ENCODE data around the gene CYP1A2.
"Not testable (repeated sequence)": the region's sequence is repeated elsewhere in the genome, so short reads cannot be mapped to it uniquely, and the experiment has no call there.

CYP1A2 gene, protein sequence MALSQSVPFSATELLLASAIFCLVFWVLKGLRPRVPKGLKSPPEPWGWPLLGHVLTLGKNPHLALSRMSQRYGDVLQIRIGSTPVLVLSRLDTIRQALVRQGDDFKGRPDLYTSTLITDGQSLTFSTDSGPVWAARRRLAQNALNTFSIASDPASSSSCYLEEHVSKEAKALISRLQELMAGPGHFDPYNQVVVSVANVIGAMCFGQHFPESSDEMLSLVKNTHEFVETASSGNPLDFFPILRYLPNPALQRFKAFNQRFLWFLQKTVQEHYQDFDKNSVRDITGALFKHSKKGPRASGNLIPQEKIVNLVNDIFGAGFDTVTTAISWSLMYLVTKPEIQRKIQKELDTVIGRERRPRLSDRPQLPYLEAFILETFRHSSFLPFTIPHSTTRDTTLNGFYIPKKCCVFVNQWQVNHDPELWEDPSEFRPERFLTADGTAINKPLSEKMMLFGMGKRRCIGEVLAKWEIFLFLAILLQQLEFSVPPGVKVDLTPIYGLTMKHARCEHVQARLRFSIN

DNA sequence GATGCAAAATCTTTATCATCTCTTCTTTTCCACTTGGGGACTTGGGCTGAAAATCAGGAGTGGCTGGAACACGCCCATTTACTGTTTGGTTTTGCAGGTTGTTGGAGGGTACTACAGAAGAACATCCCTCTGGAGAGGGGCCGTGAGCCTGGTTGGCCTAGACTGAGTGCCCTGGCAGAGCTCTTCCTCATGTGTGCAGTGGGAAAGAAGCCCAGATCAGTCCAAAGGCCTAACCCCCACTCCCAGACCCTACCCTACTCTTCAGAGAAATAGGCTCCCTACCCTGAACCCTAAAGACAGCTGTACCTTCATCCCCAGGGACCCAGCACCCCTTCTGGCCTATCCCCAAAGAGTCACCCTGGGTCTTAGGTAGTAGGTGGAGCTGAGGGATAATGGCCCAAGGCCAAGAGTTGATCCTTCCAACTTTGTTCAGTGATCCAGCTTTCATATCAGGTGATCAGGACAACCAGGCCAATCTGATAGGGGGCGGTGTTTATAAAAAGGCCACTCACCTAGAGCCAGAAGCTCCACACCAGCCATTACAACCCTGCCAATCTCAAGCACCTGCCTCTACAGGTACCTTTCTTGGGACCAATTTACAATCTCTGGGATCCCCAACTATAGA, at the start of gene CYP1A2:
Gene CYP1A2 (plus strand): TSS at position 524 of the 625 bp plus-strand sequence. CDS start 894 bp downstream, outside the sequence.
- DNase-seq = no peak

DNA sequence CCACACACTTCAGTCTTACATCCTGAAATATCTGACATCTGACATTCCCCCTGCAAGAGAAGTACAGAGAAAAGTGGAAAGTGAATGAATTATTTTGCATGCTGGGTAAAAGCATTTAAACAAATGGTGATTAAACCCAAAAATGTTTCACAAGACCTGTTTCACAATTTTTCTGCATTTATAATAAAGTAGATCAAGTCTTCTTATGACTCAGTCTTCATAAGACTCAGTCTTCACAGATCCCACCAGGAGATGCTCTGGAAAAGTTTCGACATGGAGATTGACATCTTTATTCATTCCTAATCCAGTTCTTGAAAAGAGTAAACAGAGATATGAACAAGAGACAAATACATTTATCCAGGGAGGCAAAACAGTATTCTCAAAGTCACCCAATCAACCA, 39.6 kb upstream of the CYP1A2 start:
- no peak for DNase-seq

DNA sequence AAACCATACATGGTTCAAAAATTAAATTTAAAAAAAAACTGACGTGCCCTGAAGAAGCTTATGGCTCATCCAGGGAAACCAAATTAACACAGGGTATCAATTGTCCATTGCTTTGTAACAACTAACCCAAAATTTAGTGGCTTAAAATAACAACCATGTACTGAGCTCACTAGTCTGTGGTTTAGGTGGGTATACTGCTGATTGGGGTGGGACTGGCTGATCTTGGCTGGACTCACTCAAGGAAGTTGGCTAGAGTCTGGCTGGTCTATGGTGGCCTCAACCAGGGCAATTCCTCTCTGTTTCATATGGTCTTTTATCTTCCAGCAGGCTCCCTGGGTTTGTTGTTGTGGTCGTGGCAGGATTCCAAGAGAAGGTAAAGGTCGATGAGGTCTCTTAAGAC, 38.8 kb upstream of the CYP1A2 start:
- no peak for DNase-seq

DNA sequence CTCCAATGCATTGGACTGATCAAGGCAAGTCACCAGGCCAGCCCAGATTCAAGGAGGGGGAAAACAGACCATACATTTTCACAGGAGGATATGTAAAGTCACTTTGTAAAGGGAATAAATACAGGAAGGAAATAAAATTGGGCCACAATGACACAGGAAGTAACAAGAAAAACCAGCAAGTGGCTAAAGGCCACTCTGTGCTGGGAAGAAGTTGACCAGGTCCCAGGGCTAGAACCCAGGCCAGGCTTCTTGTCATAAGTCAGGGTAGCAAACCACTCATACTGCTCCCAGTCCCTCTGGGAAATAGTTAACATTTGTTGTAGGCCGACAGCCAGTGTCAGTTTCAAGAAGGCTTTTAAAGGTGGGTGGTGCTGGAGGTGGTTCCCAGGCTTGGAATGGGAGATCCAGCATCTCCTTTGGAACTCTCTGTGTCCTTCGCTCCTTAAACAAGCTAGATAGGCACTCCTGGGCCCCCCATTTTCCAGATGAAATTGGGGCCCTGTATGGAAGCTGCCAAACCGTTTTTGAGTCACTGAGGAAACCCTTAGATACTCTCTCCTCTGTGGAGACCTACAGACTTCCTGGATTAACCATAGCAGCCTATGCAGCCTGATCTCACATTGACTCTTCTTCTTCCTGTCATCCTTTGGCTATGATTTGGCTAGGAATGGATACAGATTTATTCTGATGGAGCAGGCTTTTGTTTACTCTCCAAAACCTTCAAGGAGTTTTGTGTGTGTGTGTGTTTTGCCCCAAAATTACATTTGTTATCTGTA, 38.1 kb upstream of the CYP1A2 start:
- DNase-seq = no peak

DNA sequence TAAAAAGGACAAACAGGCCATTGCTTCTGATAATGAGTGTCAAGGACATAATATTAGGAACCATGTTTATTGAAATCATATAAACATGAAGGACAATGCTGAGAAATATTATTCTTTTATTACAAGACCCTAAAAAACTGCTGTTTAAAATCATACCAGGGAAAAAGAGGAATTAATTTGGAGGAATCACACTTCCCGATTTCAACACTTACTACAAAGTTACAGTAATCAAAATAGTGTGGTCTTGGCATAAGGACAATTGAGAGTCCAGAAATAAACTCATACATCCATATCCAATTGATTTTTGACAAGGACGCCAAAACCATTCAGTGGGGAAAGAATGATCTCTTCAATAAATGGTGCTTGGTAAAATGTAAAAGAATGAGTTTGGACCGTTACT, 36.3 kb upstream of the CYP1A2 start:
- no peak for DNase-seq

DNA sequence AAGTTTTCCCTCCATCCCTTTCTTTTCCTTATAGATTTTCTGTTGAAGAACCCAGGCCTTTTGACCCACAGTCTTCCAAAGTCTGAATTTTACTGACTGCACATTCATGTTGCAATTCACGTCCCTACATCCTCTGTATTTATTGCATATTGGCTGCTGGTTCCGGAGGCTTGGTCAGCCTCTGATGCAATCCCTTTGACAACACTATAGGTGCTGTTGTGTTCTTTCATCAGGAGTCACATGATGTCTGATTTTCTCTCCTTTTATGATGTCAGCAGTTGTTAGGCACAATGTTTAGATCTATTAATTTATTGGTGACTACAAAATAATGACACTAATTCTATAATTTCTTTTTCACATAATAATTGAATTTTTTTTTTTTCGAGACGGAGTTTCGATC, 32.0 kb upstream of the CYP1A2 start:
- no peak for DNase-seq

DNA sequence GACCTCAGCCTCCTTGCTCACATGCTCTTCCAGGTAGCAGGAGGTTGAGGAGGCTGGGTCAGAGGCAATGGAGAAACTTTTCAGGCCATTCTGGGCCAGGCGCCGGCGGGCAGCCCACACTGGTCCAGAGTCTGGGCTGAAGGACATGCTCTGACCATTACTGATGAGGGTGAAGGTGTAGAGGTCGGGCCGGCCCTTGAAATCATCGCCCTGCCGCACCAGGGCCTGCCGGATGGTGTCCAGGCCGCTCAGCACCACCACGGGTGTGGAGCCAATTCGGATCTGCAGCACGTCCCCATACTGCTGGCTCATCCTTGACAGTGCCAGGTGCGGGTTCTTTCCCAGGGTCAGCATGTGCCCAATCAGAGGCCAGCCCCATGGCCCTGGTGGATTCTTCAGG, 26.1 kb upstream of the CYP1A2 start:
- DNase-seq = no peak

DNA sequence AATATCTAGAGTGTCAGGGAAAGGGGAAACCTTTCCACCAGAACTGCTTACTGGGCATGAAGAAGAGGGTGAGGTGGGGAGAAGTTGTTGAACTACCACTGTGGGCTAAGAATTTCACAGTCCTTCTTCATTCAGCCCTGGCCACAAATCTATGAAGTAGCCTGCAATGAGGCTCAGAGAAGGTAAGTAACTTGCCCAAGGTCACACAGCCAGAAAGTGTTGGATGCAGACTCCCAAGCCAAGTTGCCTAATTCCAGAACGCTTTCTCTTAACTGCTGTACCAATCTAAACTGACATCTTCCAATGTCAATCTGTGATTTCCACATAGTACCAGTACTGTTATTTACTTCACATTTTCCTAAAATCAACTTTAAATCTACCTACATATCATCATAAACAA, 25.5 kb upstream of the CYP1A2 start:
- DNase-seq = no peak

DNA sequence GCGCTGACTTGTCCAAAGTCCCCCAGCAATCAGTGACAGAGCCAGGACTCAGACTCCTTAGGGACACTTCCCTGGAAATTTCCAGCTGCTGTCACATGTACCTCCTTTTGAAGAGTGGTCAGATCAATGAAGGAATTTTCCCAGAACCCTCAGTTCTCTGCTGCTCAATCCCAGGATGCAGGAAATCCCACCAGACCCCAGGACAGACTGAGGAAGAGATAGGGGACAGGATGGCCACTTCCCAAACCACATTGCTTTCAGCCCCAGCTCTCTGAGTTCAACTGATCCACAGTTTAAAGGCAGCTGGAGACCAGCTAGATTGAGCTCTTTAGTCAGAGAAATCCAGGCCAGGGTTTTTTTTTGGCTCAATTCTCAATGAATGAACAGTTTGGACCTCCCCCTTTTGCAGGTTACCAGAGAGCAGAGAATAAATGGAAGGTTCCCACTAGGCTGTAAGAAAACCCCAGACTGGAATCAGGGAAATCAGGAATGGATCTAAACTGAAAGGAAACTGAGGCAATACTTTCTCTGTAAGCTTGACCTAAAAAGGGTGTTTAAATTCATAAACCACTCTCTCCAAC, 24.8 kb upstream of the CYP1A2 start:
- DNase-seq = peak; percentile 23 to 70

DNA sequence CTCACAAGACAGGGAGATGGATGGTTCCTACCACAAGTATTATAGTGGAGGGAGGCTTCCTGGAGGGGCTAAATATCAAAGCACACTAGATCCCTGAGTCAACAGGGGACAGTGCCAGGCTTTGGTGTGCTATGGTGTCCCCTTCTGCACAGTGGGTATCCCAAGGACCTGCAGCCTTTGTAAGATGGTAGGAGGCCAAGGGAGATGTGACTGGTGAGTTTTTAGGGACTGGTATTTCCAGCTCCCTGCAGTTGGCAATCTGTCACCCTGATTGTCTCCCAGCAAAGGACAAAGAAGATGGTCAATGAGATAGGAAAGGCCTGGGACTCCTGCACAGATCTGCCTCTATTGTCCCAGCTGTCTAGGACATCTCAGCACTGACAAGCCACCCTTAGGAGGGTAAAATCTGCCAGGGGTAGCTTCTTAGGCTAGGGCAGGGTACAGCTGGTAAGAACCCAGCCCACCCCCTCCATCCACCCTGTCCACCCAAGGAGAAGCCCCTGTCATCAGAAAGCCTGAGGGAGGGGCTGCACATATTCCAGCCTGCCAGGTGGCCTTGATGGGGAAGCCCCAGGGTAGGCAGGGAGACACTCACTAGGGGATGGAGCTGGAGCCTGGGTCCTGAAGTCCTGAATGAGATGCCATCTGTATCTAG, 23.9 kb upstream of the CYP1A2 start:
- no peak for DNase-seq

DNA sequence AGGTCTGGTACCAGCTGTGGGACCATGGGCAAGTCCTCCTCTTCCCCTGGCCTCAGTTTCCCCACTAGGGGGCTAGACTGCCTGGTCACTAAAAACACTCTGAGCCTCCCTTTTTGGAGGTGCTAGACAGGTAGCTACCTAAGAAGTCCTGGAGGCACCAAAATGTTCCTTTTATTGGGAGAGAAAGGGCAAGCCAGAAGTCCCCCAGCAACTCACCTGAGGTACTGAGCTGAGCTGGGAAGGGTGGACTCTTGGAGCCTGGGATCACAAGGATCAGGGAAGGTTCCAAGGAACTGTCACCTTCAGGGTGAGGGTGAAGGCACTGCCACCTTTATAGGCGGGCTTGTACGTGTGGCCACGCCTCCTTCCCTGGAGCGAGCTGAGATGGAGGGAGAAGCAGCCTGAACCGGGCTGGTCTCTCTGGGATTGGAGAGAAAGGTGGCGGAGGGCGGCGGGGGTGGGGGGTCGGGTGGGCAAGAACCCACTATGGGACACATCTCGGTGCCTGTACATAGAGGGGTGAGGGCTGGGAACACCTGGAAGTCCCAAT, 23.3 kb upstream of the CYP1A2 start, which contains the start of gene CYP1A1:
Gene CYP1A1 (minus strand): TSS at position 304 of the 550 bp plus-strand sequence. CDS start 2,431 bp downstream, outside the sequence.
- peak in 1 of 2 experiments; percentile 16 for DNase-seq

DNA sequence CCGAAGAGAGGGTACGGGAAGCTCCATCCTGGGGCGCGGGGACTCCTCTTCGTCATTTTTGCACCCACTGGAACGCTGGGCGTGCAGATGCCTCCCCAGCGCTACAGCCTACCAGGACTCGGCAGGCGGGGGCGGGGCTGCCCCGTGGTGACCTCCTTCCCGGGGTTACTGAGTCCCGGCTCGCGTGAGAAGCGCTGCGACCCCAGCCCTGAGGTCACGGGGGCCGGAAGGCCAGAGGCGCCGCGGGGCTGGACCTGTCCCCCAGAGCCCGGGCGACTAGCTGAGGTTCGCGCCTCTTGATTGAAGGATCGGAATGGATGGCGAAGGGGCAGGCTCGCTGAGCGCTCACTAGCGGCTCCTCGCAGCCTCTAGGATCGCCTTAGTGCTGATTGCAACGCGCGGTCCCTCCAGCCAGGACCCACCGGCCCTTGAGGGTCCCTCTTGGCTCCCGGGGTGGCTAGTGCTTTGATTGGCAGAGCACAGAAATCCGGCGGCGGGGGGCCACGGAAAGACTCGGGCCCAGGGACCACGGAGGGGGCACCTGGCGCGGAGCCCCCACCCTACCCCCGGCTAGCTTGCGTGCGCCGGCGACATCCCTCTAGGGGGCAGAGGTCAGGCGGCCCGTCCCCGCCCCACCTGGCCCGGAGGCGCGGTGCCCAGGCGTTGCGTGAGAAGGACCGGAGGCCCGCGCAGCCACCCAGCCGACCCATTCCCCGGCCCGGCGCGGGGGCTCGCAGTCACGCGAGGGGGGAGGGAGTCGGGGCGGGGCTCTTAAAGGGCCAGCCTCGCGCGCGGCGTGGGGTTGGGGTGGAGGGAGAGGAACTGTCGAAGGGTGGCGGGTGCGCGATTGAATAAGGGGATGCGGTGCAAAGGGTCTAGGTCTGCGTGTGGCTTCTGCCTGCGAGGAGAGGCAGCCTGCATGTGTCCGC, 22.5 kb upstream of the CYP1A2 start:
- DNase-seq = peak in 1 of 2 experiments; percentile 43

DNA sequence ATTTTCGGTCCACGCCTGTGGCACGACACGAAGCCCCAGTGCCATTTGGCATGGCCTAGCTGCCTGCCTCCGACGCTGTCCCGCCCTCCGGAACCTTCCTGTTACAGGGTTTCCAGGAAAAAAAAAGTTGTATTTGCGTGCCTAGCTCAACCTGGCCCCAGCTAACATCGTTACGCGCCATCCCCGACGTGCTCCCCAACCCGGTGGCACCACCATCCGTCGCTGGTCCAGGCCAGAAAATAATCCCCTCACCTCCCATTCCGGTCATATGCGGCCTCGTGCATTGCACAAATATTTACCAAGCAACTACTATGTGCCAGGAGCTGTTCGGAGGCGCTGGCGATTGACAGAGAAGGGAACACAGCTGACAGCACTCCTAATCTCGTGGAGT, 21.9 kb upstream of the CYP1A2 start:
- no peak for DNase-seq

DNA sequence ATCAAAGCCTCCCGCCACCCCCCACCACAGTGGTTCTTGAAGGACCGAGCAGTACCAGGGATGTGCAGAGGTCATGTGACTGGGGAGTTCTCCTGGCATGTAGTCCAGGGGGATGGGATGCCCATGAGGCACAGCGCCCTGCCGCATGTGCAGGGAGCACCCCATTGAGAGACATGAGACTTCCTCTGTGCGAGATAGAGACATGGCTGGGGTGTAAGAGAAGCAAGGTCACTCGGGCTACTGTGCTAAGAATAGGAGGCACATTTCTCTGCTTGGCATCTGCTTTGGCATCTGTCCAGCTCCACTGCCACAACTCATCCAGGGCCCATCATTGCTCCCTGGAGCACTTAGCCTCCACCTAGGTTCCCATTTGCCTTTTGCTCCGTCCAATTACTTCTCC, 20.9 kb upstream of the CYP1A2 start:
- peak; percentile 9 to 48 for DNase-seq

DNA sequence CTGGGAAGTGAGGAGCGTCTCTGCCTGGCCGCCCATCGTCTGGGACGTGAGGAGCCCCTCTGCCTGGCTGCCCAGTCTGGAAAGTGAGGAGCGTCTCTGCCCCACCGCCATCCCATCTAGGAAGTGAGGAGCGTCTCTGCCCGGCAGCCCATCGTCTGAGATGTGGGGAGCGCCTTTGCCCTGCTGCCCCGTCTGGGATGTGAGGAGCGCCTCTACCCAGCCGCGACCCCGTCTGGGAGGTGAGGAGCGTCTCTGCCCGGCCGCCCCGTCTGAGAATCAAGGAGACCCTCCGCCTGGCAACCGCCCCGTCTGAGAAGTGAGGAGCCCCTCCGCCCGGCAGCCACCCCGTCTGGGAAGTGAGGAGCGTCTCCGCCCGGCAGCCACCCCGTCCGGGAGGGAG, 19.9 kb upstream of the CYP1A2 start:
- DNase-seq = not testable (repeated sequence)

DNA sequence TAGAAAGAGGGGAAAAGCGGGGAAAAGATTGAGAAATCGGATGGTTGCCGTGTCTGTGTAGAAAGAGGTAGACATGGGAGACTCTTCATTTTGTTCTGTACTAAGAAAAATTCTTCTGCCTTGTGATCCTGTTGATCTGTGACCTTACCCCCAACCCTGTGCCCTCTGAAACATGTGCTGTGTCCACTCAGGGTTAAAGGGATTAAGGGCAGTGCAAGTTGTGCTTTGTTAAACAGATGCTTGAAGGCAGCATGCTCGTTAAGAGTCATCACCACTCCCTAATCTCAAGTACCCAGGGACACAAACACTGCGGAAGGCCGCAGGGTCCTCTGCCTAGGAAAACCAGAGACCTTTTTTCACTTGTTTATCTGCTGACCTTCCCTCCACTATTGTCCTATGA, 19.3 kb upstream of the CYP1A2 start:
- not testable (repeated sequence) for DNase-seq

DNA sequence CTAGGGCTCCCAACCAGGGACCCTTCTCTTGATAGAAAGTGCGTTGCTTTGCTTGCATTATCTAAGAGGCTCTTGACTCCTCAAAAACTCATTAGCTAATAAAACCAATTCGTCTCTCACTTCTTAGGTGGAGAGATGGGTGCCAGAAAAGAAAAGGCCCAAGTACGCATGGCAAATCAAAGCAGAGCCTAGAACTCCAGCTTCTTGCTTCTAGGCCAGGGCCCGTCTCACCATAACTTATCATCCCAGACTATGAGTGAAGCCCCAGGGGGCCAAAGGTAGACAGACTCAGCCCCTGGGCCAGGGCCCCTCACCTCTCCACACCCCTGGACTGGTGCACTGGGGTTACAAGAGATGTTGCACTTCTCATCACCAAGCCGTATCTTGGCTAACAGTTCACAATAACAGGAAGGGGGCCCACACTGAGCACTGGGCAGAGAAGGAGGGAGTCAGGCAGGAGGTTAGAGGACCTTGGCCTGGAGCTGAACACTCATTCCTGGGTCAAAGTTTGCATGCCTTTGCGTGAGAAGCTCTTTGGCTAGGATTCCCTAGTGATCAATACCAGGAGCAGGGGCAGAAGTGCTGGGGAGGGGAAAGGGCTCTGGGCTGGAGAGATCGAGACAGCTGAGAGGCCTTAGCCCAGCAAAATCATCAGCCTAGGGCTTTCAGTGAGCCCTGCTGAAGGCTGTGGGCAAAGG, 17.9 kb upstream of the CYP1A2 start:
- no peak for DNase-seq

DNA sequence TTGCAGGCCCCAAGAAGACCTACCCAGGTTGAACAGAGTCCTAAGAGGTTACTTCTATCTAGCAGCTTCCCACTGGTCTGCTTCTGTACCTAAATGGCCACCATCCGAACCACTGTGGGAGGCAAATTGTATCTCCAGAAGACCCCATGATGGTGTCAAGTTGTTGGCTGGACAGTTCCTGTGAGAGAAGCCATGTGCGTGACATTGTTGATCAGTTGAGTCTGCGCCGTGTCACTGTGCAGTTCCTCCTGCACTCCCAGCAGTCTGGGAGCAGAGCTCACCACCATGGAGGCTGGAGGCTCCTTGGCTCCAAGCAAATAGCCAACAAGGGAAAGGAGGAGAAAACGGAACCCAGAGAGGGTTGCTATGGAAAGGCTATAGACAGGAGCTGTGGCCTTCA, 15.8 kb upstream of the CYP1A2 start:
- no peak for DNase-seq

DNA sequence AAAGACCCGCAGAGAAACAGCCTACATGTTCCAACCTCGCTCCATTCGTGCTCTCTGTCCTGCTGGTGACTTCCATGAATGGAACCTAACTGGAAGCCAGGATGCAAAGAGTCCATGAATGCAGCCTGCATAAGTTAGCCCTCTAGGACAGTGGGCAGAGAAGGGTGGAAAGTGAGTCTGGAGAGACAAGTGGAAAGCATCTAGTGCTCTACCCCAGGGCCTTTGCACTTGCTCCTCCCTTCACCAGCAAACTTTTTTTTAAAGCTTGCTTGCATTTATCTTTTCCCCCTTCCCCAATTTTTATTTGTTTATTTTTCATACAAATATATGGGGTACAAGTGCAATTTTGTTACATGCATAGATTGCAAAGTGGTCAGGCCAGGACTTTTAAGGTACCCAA, 15.4 kb upstream of the CYP1A2 start:
- DNase-seq = no peak

DNA sequence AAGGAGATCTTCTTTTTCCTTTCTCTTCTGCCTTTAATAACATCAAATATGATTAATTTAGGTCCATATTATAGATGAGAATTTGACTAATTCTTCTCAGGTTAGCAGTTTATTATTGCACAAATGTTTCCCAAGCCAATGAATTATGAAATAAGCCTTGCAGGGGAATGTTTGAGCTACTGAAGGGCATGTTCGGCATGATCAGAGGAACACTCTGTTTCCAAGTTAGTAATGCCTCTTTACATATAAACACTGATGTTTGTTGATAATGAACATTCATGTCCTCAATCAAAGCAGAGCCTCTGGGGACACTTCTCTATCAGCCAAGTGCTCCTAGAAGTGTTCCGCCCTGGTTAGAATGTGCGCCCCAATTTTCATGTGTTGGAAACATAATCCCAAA, 13.3 kb upstream of the CYP1A2 start:
- DNase-seq = no peak
